K562 (cell line): ENCODE data around the gene GPR26. TPM values are rescaled to one million over a fixed set of nuclear protein-coding genes. Genes with fewer than 3 reads are reported as not detected.

ENCODE experiments used
- ATAC-seq: fragments of 200-7000 bp; cut with Tn5 transposase; 3 replicates; pipeline ENCODE4 v1.9.1; 2020; ENCODE audit warnings: moderate library complexity
- BruUV-seq: library from RNA; stranded (reverse); fragments of 400-500 nt; replicated peaks from 2 replicates; lab custom pipeline; 2021; lab: Mats Ljungman, UMichigan
- CTCF ChIA-PET: fragments of 300-600 bp; formaldehyde crosslinking; extraction: SDS; loops from one replicate; lab custom pipeline; 2021; ENCODE audit warnings: low intra/inter-chr PET ratio; lab: Yijun Ruan, JAX
- POLR2A ChIA-PET: fragments of 300-600, 350-650 bp; sonication (Branson Sonifier 250); formaldehyde crosslinking; extraction: SDS; loops from one replicate; lab custom pipeline; 2021; ENCODE audit warnings: antibody characterized with exemption, inconsistent platforms; lab: Yijun Ruan, JAX
- DNase-seq, 4 experiments: peaks; one replicate each; pipeline versions ENCODE4 v3.0.0 to v3.0.0-alpha.2; 2011 to 2018; ENCODE audit warnings: low spot score in 3 of 4, mixed read lengths in 3 of 4; ENCODE audit errors: extremely low read depth in 1 of 4
- FAIRE-seq: peaks from 2 replicates; lab custom pipeline; 2011; peaks lifted over from hg19 to GRCh38; lab: Jason Lieb, UNC
- H2AFZ ChIP-seq: 2 replicates; pipeline ENCODE4 v1.6.0; 2011; ENCODE audit warnings: low read depth, low read length, control low read depth, inconsistent platforms
- H3K27ac ChIP-seq: fragments of 200-600 bp; 3 replicates; pipeline ENCODE4 v1.8.0; 2011; ENCODE audit warnings: low read depth, mild to moderate bottlenecking, control low read depth, inconsistent platforms, low read length, moderate library complexity, mixed read lengths; ENCODE audit errors: extremely low read depth
- H3K27me3 ChIP-seq, 2 experiments: fragments of 300-600 bp in 1 of 2; 2 replicates in 1 of 2; 3 replicates in 1 of 2; pipeline versions ENCODE4 v1.6.0 to v1.8.0; 2011; ENCODE audit warnings: inconsistent platforms in 2 of 2, low read length in 2 of 2, mild to moderate bottlenecking in 1 of 2, mixed read lengths in 1 of 2, moderate library complexity in 1 of 2; ENCODE audit not compliant: control insufficient read depth in 2 of 2, insufficient read depth in 2 of 2
- H3K36me3 ChIP-seq: fragments of 300-600 bp; 3 replicates; pipeline ENCODE4 v1.8.0; 2011; ENCODE audit warnings: mild to moderate bottlenecking, low read length, inconsistent platforms; ENCODE audit not compliant: control insufficient read depth, insufficient read depth
- H3K4me1 ChIP-seq, 2 experiments: fragments of 200-600 bp in 1 of 2; replicated peaks in 1 of 2; 2 replicates in 1 of 2; 3 replicates in 1 of 2; pipeline versions ENCODE4 v1.5.1 to v1.8.0; 2011; ENCODE audit warnings: inconsistent platforms in 2 of 2, low read length in 2 of 2, mild to moderate bottlenecking in 1 of 2, mixed read lengths in 1 of 2, moderate library complexity in 1 of 2; ENCODE audit not compliant: control insufficient read depth in 2 of 2, insufficient read depth in 2 of 2
- H3K4me2 ChIP-seq: 2 replicates; pipeline ENCODE4 v1.6.1; 2011; ENCODE audit warnings: low read length, control low read depth, inconsistent platforms, mixed read lengths; ENCODE audit not compliant: insufficient read depth
- H3K4me3 ChIP-seq: fragments of 200-600 bp; sonication (generic), shearing (Covaris generic); 2 replicates; pipeline ENCODE4 v1.5.1; 2016; ENCODE audit warnings: control low read depth, inconsistent platforms
- H3K79me2 ChIP-seq: fragments of 200-600 bp; 3 replicates; pipeline ENCODE4 v1.8.0; 2011; ENCODE audit warnings: low read length, inconsistent platforms; ENCODE audit not compliant: control insufficient read depth, insufficient read depth
- H3K9ac ChIP-seq, 2 experiments: 2 replicates each; pipeline versions ENCODE4 v1.6.0 to v1.6.1; 2011; ENCODE audit warnings: low read depth in 2 of 2, low read length in 2 of 2, control low read depth in 1 of 2, inconsistent platforms in 1 of 2, mild to moderate bottlenecking in 1 of 2, mixed read lengths in 1 of 2; ENCODE audit not compliant: insufficient read depth in 1 of 2
- H3K9me1 ChIP-seq: one replicate; pipeline ENCODE4 v1.6.0; 2011; ENCODE audit warnings: inconsistent platforms, mild to moderate bottlenecking, low read length, moderate library complexity; ENCODE audit not compliant: control insufficient read depth, insufficient read depth
- H3K9me3 ChIP-seq: replicated peaks from 2 replicates; pipeline ENCODE4 v1.5.1; 2011; ENCODE audit warnings: low read depth, low read length, inconsistent platforms; ENCODE audit not compliant: control insufficient read depth, insufficient read depth
- H4K20me1 ChIP-seq: replicated peaks from 2 replicates; pipeline ENCODE4 v1.6.1; 2011; ENCODE audit warnings: low read length, inconsistent platforms, mixed read lengths; ENCODE audit not compliant: control insufficient read depth, insufficient read depth
- CBX3 ChIP-seq, 2 experiments: IDR thresholded peaks; 1 replicate in 1 of 2; 2 replicates in 1 of 2; pipeline ENCODE4 v1.6.1; 2012; ENCODE audit warnings: inconsistent platforms in 2 of 2, low read length in 2 of 2, borderline replicate concordance in 1 of 2, control low read depth in 1 of 2
- ETV1 ChIP-seq: fragments of 450-650 bp; conservative IDR thresholded peaks from 2 replicates; pipeline ENCODE4 v1.6.1; 2016; ENCODE audit warnings: missing genetic modification characterization, control low read depth, low read depth, missing compliant biosample characterization
- GMEB1 ChIP-seq: fragments of 250-450 bp; sonication (Bioruptor Pico); IDR thresholded peaks from 2 replicates; pipeline ENCODE4 v1.4.0; 2020; ENCODE audit warnings: mild to moderate bottlenecking
- ILK ChIP-seq: fragments of 450-650 bp; IDR thresholded peaks from 2 replicates; pipeline ENCODE4 v1.6.1; 2016; ENCODE audit warnings: missing genetic modification characterization, low read depth, mild to moderate bottlenecking, missing compliant biosample characterization, moderate library complexity, borderline replicate concordance
- MBD1 ChIP-seq: fragments of 250-450 bp; sonication (Bioruptor Pico); IDR thresholded peaks from 2 replicates; pipeline ENCODE4 v1.8.0; 2022; ENCODE audit warnings: inconsistent platforms
- POLR2AphosphoS2 ChIP-seq: IDR thresholded peaks from 2 replicates; pipeline ENCODE4 v1.6.1; 2012; ENCODE audit warnings: low read length, improper control_type of control experiment
- PURB ChIP-seq: sonication (generic); formaldehyde crosslinking; IDR thresholded peaks from 2 replicates; pipeline ENCODE4 v1.9.0; 2021; ENCODE audit warnings: low read depth, mild to moderate bottlenecking, missing genetic modification reagents
- SRSF9 ChIP-seq: fragments of 200-400 bp; formaldehyde crosslinking; IDR thresholded peaks from 2 replicates; pipeline ENCODE4 v1.6.1; 2017; ENCODE audit warnings: low read depth, low read length, borderline replicate concordance
- TGIF2 ChIP-seq: sonication (generic); formaldehyde crosslinking; IDR thresholded peaks from 2 replicates; pipeline ENCODE4 v1.8.1; 2022; ENCODE audit warnings: mild to moderate bottlenecking, missing genetic modification reagents, moderate library complexity
- THRB ChIP-seq: fragments of 450-650 bp; formaldehyde crosslinking; conservative IDR thresholded peaks from 2 replicates; pipeline ENCODE4 v1.4.0; 2022; ENCODE audit warnings: mild to moderate bottlenecking, missing genetic modification characterization
- ZBTB11 ChIP-seq, 3 experiments: fragments of 200-800 bp in 1 of 3; fragments of 250-450 bp in 1 of 3; fragments of 450-650 bp in 1 of 3; sonication (Bioruptor Pico) in 1 of 3; sonication (Bioruptor generic) in 1 of 3; formaldehyde crosslinking in 1 of 3; IDR thresholded peaks; 2 replicates each; pipeline versions ENCODE4 v1.6.1 to v1.8.0; 2016 to 2022; ENCODE audit warnings: mild to moderate bottlenecking in 2 of 3, missing genetic modification characterization in 2 of 3, missing compliant biosample characterization in 1 of 3, moderate library complexity in 1 of 3
- ZNF184 ChIP-seq: sonication (generic); formaldehyde crosslinking; IDR thresholded peaks from 2 replicates; pipeline ENCODE4 v1.5.0; 2020; ENCODE audit warnings: missing genetic modification reagents
- WGBS: fragments of 100-300 bp; shearing (Covaris generic); methylation state at CpG from one replicate; pipeline ENCODE4 v1.1.6; 2016; ENCODE audit warnings: low coverage, mixed read lengths; ENCODE audit not compliant: insufficient coverage; ENCODE audit errors: missing lambda C conversion rate; 5-methylcytosine and 5-hydroxymethylcytosine counted together
- in situ Hi-C: fragments of 300-500 bp; cut with MboI; formaldehyde crosslinking; loops from 4 replicates; pipeline ENCODE4 v1.15.0; 2018; ENCODE audit warnings: inconsistent platforms, mixed read lengths
- intact Hi-C: fragments of 100-400 bp; cut with micrococcal nuclease; formaldehyde crosslinking; loops from 2 replicates; pipeline ENCODE4 v1.14.2; 2022
- polyA plus RNA-seq, 8 experiments: library from polyadenylated mRNA; depleted of rRNA in 4 of 8; stranded (reverse) in 5 of 8; unstranded in 3 of 8; fragments of >200 nt; fragmentation: Nextera tagmentation in 2 of 8; fragmentation: Illumina TruSeq in 1 of 8; extraction: Ambion mirVana in 2 of 8; extraction: Trizol in 1 of 8; gene quantifications; 2 replicates each; pipeline versions ENCODE4 v1.2.1 to v1.2.3, GENCODE V29; 2011 to 2014; ENCODE audit warnings: inconsistent platforms in 1 of 8, missing spikeins in 1 of 8
- total RNA-seq, 7 experiments: library from RNA; depleted of rRNA in 6 of 7; stranded (reverse); fragments of >200 nt in 6 of 7; fragmentation: Illumina TruSeq in 2 of 7; extraction: Trizol in 2 of 7; gene quantifications; 2 replicates each; pipeline versions ENCODE4 v1.2.1 to v1.2.3, GENCODE V29; 2011 to 2021; ENCODE audit warnings: low replicate concordance in 1 of 7

Gene GPR26
- total and polyA plus RNA-seq, 9 of the 15 experiments (the other 6 are each of a cell fraction or from before 2014, with no cell fraction given), result not detected

- TF ChIP-seq ETV1, result no peak
- TF ChIP-seq, all 486 proteins: peak for 0
Measured at GRCh38 chr10:123717336-123717735, 51.2 kb downstream of the GPR26 start (continued).

- BruUV-seq, result no TSS peak
- Histone ChIP-seq H3K27ac (no peak overlapping the region), H3K36me3 (no peaks in the 10 kb centered on the region), H3K4me1 (no peaks in the 10 kb centered on the region), H3K79me2 (no peaks in the 10 kb centered on the region), H3K9me1 (no peaks in the 10 kb centered on the region), H3K9ac (no peak overlapping the region), H3K9me3 (no peaks in the 10 kb centered on the region), H4K20me1 (no peaks in the 10 kb centered on the region), H3K27me3 (no peaks in the 10 kb centered on the region), H3K4me2 (no peak overlapping the region), H2AFZ (no peak overlapping the region), H3K4me3 (no peak overlapping the region)
- ChIA-PET CTCF (no interaction called here), POLR2A (interaction anchor here (0.9 to 1.6 kb wide), 3 partner anchors 14 to 17 kb away, joined by 3 read pairs; no protein-coding TSS in a partner anchor)
- intact Hi-C loops, result no loop called here
- ATAC-seq (no peak), DNase-seq (no peak), FAIRE-seq (no peak)
- in situ Hi-C loops, result no loop called here
- 0% methylated on average over 4 of the region's 4 CpGs for WGBS
- no peak for TF ChIP-seq PURB (CRISPR knock-in tag)
- TF ChIP-seq THRB, result no peak
- TF ChIP-seq TGIF2 (CRISPR knock-in tag), result no peak
- no peak for TF ChIP-seq SRSF9
- TF ChIP-seq MBD1 (CRISPR knock-in tag), result no peak
- TF ChIP-seq POLR2AphosphoS2, result no peak
- no peak for TF ChIP-seq ZBTB11 (CRISPR knock-in tag; IDR thresholded peaks at IDR 0.05)
- no peak for TF ChIP-seq ILK (tag)
- no peak for TF ChIP-seq ZNF184 (CRISPR knock-in tag)
- TF ChIP-seq GMEB1 (CRISPR knock-in tag), result no peak
- TF ChIP-seq CBX3 (IDR thresholded peaks at IDR 0.05; ENCODE audit: borderline replicate concordance in 1 of 2, low read length in 2 of 2), result no peak
Measured at GRCh38 chr10:123718544-123719060, 52.4 kb downstream of the GPR26 start.
